Measurements from ENCODE around the gene MAN1A1. TPM values are rescaled to one million over a fixed set of nuclear protein-coding genes. Genes with fewer than 3 reads are reported as not detected.

Gene MAN1A1
- total RNA-seq, 1 donor from 2014 or later, result 75.5 TPM

DNA sequence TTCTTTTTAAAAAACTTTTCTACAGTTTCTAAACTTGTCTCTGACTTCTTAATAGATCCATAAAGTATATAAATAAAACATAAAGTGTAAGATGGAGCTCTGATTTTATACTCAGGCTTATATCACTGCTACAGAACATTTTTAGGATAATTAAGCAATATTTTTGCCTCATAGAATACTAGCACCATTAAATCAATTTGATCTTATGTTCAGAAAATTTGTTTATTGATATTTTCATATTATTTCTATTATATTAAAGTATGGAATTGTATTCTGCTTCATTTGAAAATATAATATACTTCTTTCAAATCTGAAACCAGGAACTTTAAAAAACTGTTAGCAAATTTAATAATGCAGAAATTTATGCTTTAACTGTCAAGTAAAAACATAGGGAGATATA, 106.5 kb downstream of the MAN1A1 start:
- DNase-seq (ENCODE audit: low spot score in 2 of 2), result no peak
- Histone ChIP-seq H3K27ac (no peak overlapping the region), H3K4me1 (no peaks in the 10 kb centered on the region), H3K36me3 (peaks cover 0 to 5% of the 10 kb centered on the region in 2 donors), H3K9me3 (no peaks in the 10 kb centered on the region), H3K4me3 (no peak overlapping the region), H3K27me3 (no peaks in the 10 kb centered on the region)
- TF ChIP-seq, protein P1, sequence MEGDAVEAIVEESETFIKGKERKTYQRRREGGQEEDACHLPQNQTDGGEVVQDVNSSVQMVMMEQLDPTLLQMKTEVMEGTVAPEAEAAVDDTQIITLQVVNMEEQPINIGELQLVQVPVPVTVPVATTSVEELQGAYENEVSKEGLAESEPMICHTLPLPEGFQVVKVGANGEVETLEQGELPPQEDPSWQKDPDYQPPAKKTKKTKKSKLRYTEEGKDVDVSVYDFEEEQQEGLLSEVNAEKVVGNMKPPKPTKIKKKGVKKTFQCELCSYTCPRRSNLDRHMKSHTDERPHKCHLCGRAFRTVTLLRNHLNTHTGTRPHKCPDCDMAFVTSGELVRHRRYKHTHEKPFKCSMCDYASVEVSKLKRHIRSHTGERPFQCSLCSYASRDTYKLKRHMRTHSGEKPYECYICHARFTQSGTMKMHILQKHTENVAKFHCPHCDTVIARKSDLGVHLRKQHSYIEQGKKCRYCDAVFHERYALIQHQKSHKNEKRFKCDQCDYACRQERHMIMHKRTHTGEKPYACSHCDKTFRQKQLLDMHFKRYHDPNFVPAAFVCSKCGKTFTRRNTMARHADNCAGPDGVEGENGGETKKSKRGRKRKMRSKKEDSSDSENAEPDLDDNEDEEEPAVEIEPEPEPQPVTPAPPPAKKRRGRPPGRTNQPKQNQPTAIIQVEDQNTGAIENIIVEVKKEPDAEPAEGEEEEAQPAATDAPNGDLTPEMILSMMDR (IDR thresholded peaks at IDR 0.05), result no peak
- intact Hi-C loops (cut with DNase I), result no loop called here

DNA sequence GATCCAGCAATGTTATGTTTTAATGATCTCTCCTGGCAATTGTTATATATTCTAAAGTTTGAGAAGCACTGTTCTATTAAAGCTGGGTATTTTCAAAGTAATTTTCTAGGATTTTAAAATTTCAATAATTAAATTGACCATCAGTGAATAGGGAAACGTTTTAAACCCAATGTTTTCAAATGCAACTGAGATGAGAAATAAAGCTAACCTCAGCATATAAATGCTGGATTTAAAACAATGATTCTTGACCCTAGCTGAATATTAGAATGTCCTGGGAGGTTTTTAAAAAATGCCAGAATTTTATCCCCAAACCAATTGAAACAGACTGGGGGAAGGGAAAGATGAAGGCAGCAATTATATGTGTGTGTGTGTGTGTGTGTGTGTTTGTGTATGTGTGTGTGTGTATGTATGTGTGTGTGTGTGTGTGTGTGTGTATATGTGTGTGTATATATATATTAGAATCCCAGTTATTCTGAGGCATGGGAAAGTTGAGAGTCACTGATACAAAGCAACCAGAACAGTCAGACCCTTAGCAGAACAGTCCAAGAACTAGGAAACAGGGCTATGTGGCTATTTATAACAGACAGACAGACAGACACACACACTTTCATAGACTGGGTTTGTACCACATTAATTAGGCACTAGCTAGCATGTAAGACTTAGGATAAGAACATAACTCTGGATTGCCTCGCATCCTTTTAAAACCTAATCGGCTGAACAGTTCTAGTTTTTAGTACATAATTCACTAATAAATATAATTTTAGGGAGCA, 107.8 kb downstream of the MAN1A1 start:
- H3K4me3 ChIP-seq, result no peak overlapping the region
- no peaks in the 10 kb centered on the region for H3K27me3 ChIP-seq
- H3K36me3 ChIP-seq, result peaks cover 0 to 5% of the 10 kb centered on the region in 2 donors
- no peak overlapping the region for H3K27ac ChIP-seq
- H3K4me1 ChIP-seq, result no peaks in the 10 kb centered on the region
- DNase-seq (ENCODE audit: low spot score in 2 of 2), result no peak
- no peaks in the 10 kb centered on the region for H3K9me3 ChIP-seq
- intact Hi-C loops (cut with DNase I), result no loop called here
- TF ChIP-seq, protein P1 (IDR thresholded peaks at IDR 0.05), result no peak

DNA sequence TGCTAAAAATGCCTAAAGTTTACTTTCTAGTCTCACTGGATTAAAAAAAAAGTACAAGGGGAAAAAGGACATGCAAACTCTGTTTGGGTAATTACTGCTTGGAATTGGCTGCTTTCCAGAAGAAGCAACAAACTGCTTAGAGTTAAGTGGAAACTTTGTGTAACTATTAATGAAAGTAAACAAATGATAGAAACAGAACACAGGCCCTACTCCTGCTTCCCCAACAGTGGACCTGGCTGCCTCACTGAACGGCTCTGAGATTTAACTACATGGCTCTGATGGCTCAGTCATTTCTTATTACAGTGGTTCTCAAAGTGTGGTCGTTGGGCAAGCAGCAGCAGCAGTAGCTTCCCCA, 108.5 kb downstream of the MAN1A1 start:
- no peaks in the 10 kb centered on the region for H3K9me3 ChIP-seq
- peaks cover 0 to 2% of the 10 kb centered on the region in 2 donors for H3K36me3 ChIP-seq
- intact Hi-C loops (cut with DNase I), result no loop called here
- TF ChIP-seq, protein P1 (IDR thresholded peaks at IDR 0.05), result no peak
- DNase-seq (ENCODE audit: low spot score in 2 of 2), result no peak
- H3K27ac ChIP-seq, result no peak overlapping the region
- no peaks in the 10 kb centered on the region for H3K4me1 ChIP-seq
- H3K27me3 ChIP-seq, result no peaks in the 10 kb centered on the region
- H3K4me3 ChIP-seq, result no peak overlapping the region

DNA sequence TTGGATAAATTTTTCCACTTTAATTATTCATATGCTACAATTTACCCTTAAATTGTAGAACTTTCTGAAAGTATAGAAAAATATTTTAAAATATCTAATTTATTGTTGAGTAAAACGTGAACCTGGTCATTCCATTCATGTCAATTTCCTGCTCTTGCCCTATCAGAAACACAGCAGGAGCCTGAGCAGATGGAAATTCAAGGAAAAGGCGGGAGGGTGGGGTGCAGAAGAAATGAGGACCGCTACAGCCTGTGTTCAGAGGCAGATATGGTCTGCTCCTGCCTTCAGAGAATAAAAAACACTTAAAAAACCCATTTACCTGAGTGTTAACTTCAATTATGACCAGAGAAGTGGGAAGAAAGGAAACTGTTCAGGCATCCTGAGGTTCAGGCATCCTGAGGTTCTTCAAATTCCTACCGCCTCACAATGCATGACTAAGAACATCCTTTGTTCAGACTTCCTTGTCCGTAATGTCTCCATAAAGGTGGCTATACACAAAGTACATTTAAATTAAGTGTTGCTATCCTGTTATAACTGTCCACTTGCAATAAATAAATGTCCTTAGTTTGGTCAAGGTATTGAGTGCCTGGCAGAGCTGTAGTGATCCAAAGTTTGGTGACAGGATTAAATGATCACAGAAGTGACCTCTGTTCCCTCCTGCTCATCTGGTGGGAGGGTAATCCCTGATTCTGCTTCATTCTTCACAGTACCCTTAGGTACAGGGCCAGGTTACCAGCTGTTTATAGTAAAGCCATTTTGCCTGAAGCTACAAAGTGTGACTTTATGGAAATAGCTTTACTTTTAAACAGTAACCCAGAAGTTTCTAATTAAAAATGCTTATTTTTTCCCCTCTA, 109.1 kb downstream of the MAN1A1 start:
- Histone ChIP-seq H3K27ac (no peak overlapping the region), H3K36me3 (peaks cover under 1 to 4% of the 10 kb centered on the region in 2 donors), H3K27me3 (no peaks in the 10 kb centered on the region), H3K4me3 (no peak overlapping the region), H3K4me1 (no peaks in the 10 kb centered on the region), H3K9me3 (no peaks in the 10 kb centered on the region)
- TF ChIP-seq, protein P1 (IDR thresholded peaks at IDR 0.05), result no peak
- intact Hi-C loops (cut with DNase I), result no loop called here
- no peak for DNase-seq (ENCODE audit: low spot score in 2 of 2)

DNA sequence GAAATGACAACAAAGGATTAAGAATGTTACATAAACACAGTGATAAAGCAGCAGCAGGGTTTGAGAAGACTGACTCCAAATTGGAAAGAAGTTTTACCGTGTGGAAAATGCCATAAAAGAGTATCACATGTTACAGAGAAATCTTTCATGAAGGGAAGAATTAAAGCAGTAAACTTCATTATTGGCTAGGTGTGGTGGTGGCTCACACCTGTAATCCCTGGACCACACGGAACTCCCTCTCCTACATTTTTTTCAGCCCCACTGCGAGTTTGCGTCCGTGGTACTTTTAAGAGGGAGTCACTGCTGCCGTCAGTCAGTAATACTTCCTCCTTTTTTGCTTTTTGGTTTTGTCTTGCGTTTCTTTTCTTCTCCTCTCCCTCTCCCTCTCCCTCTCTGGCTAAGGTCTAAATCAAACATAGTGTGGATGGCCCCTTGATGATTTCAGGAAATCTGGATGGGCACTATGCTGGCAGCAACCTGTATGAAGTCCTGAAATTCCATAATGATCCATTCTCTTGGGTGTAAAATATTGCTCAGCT, 112.3 kb downstream of the MAN1A1 start:
- Histone ChIP-seq H3K4me3 (no peak overlapping the region), H3K27me3 (no peaks in the 10 kb centered on the region), H3K36me3 (peaks cover 2 to 11% of the 10 kb centered on the region in 2 donors), H3K9me3 (no peaks in the 10 kb centered on the region), H3K27ac (no peak overlapping the region), H3K4me1 (no peaks in the 10 kb centered on the region)
- intact Hi-C loops (cut with DNase I), result no loop called here
- TF ChIP-seq, protein P1 (IDR thresholded peaks at IDR 0.05), result no peak
- DNase-seq (ENCODE audit: low spot score in 2 of 2), result no peak
